ENCODE results near the gene ARHGAP25. TPM values are rescaled to one million over a fixed set of nuclear protein-coding genes. Genes with fewer than 3 reads are reported as not detected.
A peak's percentile ranks its signal among the peaks of the same experiment; 100 is the strongest.

ARHGAP25 gene
- total and polyA plus RNA-seq, 10 of the 15 experiments (the other 5 are each of a cell fraction or from before 2014, with no cell fraction given): 0.15 to 1.0 (median 0.46) TPM

DNA sequence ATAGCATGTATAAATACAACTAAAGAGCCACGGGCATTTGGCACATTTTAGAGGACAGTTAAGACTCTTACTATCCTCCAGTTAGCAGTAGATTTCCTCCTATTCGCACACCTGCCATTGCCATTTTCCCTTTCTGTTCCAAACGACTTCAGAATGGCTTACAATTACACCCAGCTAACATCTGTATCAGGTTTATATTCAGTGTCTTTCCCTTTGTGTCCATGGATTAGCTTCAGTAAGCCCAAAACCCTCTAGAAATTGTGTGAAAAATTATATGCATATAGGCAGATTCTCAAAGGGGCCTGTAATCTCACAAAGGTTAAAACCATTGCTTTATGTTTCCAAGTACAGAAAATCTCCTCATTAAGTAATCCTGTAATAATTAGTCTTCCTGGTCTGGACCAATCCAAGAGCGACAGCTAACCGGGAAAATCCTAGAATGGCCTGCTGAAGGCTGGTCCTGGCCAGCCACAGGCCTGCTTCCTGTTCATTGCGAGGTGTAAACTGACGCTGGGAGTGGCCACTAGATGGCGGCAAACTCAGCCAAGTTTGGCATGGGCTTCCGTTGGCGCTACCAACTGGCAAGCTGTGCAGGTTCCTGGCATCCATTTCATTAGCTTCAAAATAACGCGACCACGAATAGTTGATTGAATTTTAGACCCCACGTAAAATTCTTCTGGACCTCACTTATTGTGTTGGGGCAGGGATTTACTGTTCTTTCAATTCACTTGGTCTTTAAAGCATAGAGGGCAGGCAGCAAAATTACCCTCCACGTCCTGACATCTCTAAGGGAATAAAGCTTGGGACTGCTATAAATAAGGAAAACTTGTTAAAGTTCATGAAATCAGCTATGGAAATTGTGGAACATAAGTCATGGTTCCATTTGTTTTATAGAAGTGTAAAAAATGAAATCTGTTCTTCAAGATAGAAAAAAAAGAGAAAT, 17.1 kb downstream of the ARHGAP25 start (continued):
- TF ChIP-seq RUNX3 (IDR thresholded peaks at IDR 0.05; ENCODE audit: low read length) (0 out of 2 replicates have a peak, but pooled peaks have one; percentile 9), BHLHE40 (IDR thresholded peaks at IDR 0.05; ENCODE audit: borderline replicate concordance in 1 of 2, low read depth in 2 of 2, low read length in 1 of 2) (no peak), CHD2 (IDR thresholded peaks at IDR 0.05; ENCODE audit: borderline replicate concordance, low read depth, low read length) (no peak), RAD21 (IDR thresholded peaks at IDR 0.05; ENCODE audit: insufficient read depth, low read depth, low read length) (peak; percentile 89), SMC3 (IDR thresholded peaks at IDR 0.05; ENCODE audit: borderline replicate concordance, low read length) (peak; percentile 83), BCL11A (IDR thresholded peaks at IDR 0.05; ENCODE audit: low read depth, low read length) (no peak), SREBF1 (IDR thresholded peaks at IDR 0.05; ENCODE audit: low read length) (no peak), SPI1 (IDR thresholded peaks at IDR 0.05; ENCODE audit: borderline replicate concordance, insufficient read depth, low read depth, low read length) (0 out of 2 replicates have a peak, but pooled peaks have one; percentile 6), HDAC2 (IDR thresholded peaks at IDR 0.05) (no peak), MYC (IDR thresholded peaks at IDR 0.05; ENCODE audit: insufficient read depth, insufficient read length, insufficient replicate concordance, low read length, severe bottlenecking) (no peak), DPF2 (IDR thresholded peaks at IDR 0.05) (no peak)
- TF ChIP-seq, protein P1, sequence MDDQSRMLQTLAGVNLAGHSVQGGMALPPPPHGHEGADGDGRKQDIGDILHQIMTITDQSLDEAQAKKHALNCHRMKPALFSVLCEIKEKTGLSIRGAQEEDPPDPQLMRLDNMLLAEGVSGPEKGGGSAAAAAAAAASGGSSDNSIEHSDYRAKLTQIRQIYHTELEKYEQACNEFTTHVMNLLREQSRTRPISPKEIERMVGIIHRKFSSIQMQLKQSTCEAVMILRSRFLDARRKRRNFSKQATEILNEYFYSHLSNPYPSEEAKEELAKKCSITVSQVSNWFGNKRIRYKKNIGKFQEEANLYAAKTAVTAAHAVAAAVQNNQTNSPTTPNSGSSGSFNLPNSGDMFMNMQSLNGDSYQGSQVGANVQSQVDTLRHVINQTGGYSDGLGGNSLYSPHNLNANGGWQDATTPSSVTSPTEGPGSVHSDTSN (IDR thresholded peaks at IDR 0.05; ENCODE audit: insufficient replicate concordance, low read depth, low read length): no peak
- TF ChIP-seq, protein P2, sequence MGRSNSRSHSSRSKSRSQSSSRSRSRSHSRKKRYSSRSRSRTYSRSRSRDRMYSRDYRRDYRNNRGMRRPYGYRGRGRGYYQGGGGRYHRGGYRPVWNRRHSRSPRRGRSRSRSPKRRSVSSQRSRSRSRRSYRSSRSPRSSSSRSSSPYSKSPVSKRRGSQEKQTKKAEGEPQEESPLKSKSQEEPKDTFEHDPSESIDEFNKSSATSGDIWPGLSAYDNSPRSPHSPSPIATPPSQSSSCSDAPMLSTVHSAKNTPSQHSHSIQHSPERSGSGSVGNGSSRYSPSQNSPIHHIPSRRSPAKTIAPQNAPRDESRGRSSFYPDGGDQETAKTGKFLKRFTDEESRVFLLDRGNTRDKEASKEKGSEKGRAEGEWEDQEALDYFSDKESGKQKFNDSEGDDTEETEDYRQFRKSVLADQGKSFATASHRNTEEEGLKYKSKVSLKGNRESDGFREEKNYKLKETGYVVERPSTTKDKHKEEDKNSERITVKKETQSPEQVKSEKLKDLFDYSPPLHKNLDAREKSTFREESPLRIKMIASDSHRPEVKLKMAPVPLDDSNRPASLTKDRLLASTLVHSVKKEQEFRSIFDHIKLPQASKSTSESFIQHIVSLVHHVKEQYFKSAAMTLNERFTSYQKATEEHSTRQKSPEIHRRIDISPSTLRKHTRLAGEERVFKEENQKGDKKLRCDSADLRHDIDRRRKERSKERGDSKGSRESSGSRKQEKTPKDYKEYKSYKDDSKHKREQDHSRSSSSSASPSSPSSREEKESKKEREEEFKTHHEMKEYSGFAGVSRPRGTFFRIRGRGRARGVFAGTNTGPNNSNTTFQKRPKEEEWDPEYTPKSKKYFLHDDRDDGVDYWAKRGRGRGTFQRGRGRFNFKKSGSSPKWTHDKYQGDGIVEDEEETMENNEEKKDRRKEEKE (IDR thresholded peaks at IDR 0.05): no peak
- TF ChIP-seq, protein P3, sequence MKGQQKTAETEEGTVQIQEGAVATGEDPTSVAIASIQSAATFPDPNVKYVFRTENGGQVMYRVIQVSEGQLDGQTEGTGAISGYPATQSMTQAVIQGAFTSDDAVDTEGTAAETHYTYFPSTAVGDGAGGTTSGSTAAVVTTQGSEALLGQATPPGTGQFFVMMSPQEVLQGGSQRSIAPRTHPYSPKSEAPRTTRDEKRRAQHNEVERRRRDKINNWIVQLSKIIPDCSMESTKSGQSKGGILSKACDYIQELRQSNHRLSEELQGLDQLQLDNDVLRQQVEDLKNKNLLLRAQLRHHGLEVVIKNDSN (IDR thresholded peaks at IDR 0.05; ENCODE audit: borderline replicate concordance, extremely low read length, insufficient read depth, low read depth, low read length): no peak
- TF ChIP-seq, protein P4, sequence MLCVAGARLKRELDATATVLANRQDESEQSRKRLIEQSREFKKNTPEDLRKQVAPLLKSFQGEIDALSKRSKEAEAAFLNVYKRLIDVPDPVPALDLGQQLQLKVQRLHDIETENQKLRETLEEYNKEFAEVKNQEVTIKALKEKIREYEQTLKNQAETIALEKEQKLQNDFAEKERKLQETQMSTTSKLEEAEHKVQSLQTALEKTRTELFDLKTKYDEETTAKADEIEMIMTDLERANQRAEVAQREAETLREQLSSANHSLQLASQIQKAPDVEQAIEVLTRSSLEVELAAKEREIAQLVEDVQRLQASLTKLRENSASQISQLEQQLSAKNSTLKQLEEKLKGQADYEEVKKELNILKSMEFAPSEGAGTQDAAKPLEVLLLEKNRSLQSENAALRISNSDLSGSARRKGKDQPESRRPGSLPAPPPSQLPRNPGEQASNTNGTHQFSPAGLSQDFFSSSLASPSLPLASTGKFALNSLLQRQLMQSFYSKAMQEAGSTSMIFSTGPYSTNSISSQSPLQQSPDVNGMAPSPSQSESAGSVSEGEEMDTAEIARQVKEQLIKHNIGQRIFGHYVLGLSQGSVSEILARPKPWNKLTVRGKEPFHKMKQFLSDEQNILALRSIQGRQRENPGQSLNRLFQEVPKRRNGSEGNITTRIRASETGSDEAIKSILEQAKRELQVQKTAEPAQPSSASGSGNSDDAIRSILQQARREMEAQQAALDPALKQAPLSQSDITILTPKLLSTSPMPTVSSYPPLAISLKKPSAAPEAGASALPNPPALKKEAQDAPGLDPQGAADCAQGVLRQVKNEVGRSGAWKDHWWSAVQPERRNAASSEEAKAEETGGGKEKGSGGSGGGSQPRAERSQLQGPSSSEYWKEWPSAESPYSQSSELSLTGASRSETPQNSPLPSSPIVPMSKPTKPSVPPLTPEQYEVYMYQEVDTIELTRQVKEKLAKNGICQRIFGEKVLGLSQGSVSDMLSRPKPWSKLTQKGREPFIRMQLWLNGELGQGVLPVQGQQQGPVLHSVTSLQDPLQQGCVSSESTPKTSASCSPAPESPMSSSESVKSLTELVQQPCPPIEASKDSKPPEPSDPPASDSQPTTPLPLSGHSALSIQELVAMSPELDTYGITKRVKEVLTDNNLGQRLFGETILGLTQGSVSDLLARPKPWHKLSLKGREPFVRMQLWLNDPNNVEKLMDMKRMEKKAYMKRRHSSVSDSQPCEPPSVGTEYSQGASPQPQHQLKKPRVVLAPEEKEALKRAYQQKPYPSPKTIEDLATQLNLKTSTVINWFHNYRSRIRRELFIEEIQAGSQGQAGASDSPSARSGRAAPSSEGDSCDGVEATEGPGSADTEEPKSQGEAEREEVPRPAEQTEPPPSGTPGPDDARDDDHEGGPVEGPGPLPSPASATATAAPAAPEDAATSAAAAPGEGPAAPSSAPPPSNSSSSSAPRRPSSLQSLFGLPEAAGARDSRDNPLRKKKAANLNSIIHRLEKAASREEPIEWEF (IDR thresholded peaks at IDR 0.05; ENCODE audit: insufficient replicate concordance, low read depth, low read length): no peak
- TF ChIP-seq, protein P5, sequence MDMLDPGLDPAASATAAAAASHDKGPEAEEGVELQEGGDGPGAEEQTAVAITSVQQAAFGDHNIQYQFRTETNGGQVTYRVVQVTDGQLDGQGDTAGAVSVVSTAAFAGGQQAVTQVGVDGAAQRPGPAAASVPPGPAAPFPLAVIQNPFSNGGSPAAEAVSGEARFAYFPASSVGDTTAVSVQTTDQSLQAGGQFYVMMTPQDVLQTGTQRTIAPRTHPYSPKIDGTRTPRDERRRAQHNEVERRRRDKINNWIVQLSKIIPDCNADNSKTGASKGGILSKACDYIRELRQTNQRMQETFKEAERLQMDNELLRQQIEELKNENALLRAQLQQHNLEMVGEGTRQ (IDR thresholded peaks at IDR 0.05; ENCODE audit: borderline replicate concordance, low read depth, low read length): no peak

Data from GM12878 (cell line).